Lower lobe of right lung (tissue), 2 donors: ENCODE results near the gene ERO1A. TPM values are rescaled to one million over a fixed set of nuclear protein-coding genes. Genes with fewer than 3 reads are reported as not detected.

Experiments
- ATAC-seq, 2 donors: fragments of 200-7000 bp; cut with Tn5 transposase; one replicate each; pipeline ENCODE4 v1.9.1; 2020 to 2022; ENCODE audit warnings: mild to moderate bottlenecking in 2 of 2, moderate library complexity in 2 of 2
- DNase-seq: peaks from one replicate; pipeline ENCODE4 v3.0.0-alpha.2; 2020
- H3K27ac ChIP-seq: fragments of 200-600 bp; one replicate; pipeline ENCODE4 v1.8.0; 2022
- H3K27me3 ChIP-seq: fragments of 200-600 bp; one replicate; pipeline ENCODE4 v1.8.0; 2022; ENCODE audit warnings: low read depth
- H3K36me3 ChIP-seq: fragments of 200-600 bp; one replicate; pipeline ENCODE4 v1.8.0; 2022; ENCODE audit warnings: mild to moderate bottlenecking
- H3K4me1 ChIP-seq: fragments of 200-600 bp; one replicate; pipeline ENCODE4 v1.8.0; 2022
- H3K4me3 ChIP-seq: fragments of 200-600 bp; one replicate; pipeline ENCODE4 v1.8.0; 2022; ENCODE audit warnings: mild to moderate bottlenecking
- H3K9me3 ChIP-seq: fragments of 200-600 bp; one replicate; pipeline ENCODE4 v1.8.0; 2022
- intact Hi-C: fragments of 100-400 bp; cut with DNase I; formaldehyde crosslinking; loops from one replicate; pipeline ENCODE4 v1.11.0; 2022
- total RNA-seq: library from RNA; stranded (reverse); fragmentation: NEBNext Ultra II Directional; extraction: Animal tissue kit (Norgen Biotek cat#: 25700); gene quantifications from one replicate; pipeline ENCODE4 v1.2.1, GENCODE V29; 2021
- TF ChIP-seq, protein P1 (sequence below): fragments of 200-600 bp; IDR thresholded peaks from one replicate; pipeline ENCODE4 v1.8.0; 2022; ENCODE audit warnings: antibody characterized with exemption, mild to moderate bottlenecking
- donor health status: DM: no; HTN: yes; CAD: no; lungs with severe emphysema.

The ERO1A gene
- total RNA-seq, 1 donor from 2014 or later = 41.9 TPM

DNA sequence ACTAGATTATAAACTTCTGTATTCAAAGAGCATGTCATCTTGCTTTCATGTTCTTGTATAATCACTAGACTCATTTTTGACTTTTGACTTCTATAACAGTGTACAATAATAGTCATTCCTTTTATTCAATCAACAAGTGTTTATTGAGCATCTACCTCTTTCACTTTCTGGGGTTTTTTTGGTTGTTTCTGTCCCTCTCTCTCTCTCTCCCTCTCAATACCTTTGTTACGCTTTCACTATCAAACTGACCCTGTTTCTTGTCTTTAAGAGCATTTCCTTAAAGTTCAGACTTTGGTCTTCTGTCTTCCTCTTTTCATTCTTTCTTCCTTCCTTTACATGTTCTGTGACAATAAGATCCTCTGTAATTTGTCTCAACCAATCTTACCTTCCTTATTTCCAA, 93.2 kb downstream of the ERO1A start:
- Histone ChIP-seq H3K36me3 (no peaks in the 10 kb centered on the region), H3K9me3 (peaks cover 5% of the 10 kb centered on the region), H3K27me3 (no peaks in the 10 kb centered on the region), H3K4me3 (no peak overlapping the region), H3K4me1 (no peaks in the 10 kb centered on the region), H3K27ac (no peak overlapping the region)
- TF ChIP-seq, protein P1, sequence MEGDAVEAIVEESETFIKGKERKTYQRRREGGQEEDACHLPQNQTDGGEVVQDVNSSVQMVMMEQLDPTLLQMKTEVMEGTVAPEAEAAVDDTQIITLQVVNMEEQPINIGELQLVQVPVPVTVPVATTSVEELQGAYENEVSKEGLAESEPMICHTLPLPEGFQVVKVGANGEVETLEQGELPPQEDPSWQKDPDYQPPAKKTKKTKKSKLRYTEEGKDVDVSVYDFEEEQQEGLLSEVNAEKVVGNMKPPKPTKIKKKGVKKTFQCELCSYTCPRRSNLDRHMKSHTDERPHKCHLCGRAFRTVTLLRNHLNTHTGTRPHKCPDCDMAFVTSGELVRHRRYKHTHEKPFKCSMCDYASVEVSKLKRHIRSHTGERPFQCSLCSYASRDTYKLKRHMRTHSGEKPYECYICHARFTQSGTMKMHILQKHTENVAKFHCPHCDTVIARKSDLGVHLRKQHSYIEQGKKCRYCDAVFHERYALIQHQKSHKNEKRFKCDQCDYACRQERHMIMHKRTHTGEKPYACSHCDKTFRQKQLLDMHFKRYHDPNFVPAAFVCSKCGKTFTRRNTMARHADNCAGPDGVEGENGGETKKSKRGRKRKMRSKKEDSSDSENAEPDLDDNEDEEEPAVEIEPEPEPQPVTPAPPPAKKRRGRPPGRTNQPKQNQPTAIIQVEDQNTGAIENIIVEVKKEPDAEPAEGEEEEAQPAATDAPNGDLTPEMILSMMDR = no peak
- ATAC-seq = no peak
- no peak for DNase-seq
- intact Hi-C loops = no loop called here

DNA sequence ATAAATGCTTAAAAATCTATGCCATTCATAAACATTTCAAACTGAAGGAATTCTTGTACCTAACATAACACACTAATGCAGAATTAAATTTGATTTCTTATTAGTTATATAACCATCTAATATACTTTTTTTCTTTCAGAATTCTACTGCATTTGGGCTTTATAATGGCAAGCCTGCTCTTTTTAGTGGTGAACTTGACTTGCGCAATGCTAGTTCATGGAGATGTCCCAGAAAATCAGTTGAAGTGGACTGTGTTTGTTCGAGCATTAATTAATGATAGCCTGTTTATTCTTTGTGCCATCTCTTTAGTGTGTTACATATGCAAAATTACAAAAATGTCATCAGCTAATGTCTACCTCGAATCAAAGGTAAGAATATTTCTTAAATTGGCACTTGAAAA, 95.4 kb downstream of the ERO1A start:
- no peaks in the 10 kb centered on the region for H3K27me3 ChIP-seq
- H3K27ac ChIP-seq = no peak overlapping the region
- TF ChIP-seq, protein P1 = no peak
- ATAC-seq (no peak), DNase-seq (no peak)
- H3K4me3 ChIP-seq = no peak overlapping the region
- no peaks in the 10 kb centered on the region for H3K4me1 ChIP-seq
- intact Hi-C loops = no loop called here
- no peaks in the 10 kb centered on the region for H3K36me3 ChIP-seq
- peaks cover 5% of the 10 kb centered on the region for H3K9me3 ChIP-seq

DNA sequence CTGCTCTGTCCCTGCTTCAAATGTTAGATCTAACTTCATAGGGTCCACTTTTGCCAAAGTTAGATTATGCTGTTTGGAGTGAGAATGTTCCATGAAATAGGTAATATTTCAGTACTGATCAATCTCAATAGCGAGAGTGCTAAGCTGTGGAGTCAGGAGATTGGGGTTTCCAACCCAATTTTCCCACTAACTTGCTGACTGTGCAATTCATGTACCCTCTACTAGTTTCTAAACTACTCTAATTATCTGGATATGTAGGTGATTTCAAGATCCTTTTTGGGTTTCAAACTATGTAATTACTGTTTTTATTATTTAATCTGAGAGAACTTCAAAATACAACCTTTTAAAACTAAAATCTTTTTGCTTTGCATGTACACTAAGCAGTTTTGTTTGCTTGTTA, 96.8 kb downstream of the ERO1A start:
- no peak for ATAC-seq
- TF ChIP-seq, protein P1 = no peak
- no peaks in the 10 kb centered on the region for H3K27me3 ChIP-seq
- no peaks in the 10 kb centered on the region for H3K36me3 ChIP-seq
- H3K9me3 ChIP-seq = no peaks in the 10 kb centered on the region
- no peak for DNase-seq
- no peaks in the 10 kb centered on the region for H3K4me1 ChIP-seq
- H3K4me3 ChIP-seq = no peak overlapping the region
- H3K27ac ChIP-seq = no peak overlapping the region
- intact Hi-C loops = no loop called here

DNA sequence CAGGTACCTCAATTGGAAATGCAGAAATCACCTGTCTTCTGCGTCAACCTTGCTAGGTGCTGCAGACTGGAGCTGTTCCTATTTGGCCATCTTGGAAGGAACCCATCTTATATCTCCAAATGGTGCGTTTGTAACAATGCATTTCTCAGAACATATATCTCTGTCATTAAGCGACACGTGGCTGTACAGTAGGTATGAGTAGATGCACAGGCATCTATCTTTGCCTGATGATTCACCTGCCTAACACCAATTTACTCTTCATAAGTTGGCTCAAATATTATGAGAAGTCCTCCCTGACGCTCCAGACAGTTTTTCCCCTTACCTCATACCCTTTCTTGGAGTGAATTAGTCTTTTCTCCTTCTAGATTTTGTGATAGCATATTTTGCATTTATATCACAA, 98.5 kb downstream of the ERO1A start:
- Histone ChIP-seq H3K4me3 (no peak overlapping the region), H3K27ac (no peak overlapping the region), H3K9me3 (no peaks in the 10 kb centered on the region), H3K27me3 (no peaks in the 10 kb centered on the region), H3K36me3 (no peaks in the 10 kb centered on the region), H3K4me1 (no peaks in the 10 kb centered on the region)
- intact Hi-C loops = no loop called here
- TF ChIP-seq, protein P1 = no peak
- ATAC-seq = no peak
- no peak for DNase-seq

DNA sequence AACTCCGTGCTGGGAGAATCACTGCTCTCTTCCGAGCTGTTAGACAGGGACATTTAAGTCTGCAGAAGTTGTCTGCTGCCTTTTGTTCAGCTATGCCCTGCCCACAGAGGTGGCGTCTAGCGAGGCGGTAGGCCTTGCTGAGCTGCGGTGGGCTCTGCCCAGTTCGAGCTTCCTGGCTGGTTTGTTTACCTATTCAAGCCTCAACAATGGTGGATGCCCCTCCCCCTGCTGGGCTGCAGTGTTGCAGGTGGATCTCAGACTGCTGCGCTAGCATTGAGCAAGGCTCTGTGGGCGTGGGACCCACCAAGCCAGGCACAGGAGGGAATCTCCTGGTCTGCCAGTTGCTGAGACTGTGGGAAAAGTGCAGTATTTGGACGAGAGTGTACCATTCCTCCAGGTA, 99.0 kb downstream of the ERO1A start:
- intact Hi-C loops = no loop called here
- H3K27me3 ChIP-seq = no peaks in the 10 kb centered on the region
- TF ChIP-seq, protein P1 = no peak
- DNase-seq (no peak), ATAC-seq (no peak)
- no peaks in the 10 kb centered on the region for H3K4me1 ChIP-seq
- no peaks in the 10 kb centered on the region for H3K36me3 ChIP-seq
- H3K9me3 ChIP-seq = no peaks in the 10 kb centered on the region
- H3K4me3 ChIP-seq = no peak overlapping the region
- no peak overlapping the region for H3K27ac ChIP-seq

DNA sequence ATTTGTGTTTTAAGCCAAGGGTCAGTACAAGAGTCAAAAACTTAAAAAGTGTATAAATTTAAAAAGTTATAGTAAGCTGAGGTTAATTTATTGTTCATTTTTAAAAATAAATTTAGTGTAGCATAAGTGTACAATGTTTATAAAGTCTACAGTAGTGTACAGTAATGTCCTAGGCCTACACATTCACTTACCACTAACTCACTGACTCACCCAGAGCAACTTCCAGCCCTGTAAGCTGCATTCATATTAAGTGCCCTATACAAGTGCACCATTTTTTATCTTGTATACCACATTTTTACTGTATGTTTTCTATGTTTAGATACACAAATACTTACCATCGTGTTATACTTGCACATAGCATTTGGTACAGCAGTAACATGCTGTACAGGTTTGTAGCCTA, 105.0 kb downstream of the ERO1A start:
- Histone ChIP-seq H3K4me1 (no peaks in the 10 kb centered on the region), H3K36me3 (no peaks in the 10 kb centered on the region), H3K27ac (no peak overlapping the region), H3K4me3 (no peak overlapping the region), H3K9me3 (no peaks in the 10 kb centered on the region), H3K27me3 (no peaks in the 10 kb centered on the region)
- ATAC-seq (no peak), DNase-seq (no peak)
- TF ChIP-seq, protein P1 = no peak
- intact Hi-C loops = no loop called here
